Measurements from ENCODE around the gene AZIN2. TPM values are rescaled to one million over a fixed set of nuclear protein-coding genes. Genes with fewer than 3 reads are reported as not detected.

AZIN2 gene
- total RNA-seq, 1 experiment from 2014 or later = 0.39 TPM

DNA sequence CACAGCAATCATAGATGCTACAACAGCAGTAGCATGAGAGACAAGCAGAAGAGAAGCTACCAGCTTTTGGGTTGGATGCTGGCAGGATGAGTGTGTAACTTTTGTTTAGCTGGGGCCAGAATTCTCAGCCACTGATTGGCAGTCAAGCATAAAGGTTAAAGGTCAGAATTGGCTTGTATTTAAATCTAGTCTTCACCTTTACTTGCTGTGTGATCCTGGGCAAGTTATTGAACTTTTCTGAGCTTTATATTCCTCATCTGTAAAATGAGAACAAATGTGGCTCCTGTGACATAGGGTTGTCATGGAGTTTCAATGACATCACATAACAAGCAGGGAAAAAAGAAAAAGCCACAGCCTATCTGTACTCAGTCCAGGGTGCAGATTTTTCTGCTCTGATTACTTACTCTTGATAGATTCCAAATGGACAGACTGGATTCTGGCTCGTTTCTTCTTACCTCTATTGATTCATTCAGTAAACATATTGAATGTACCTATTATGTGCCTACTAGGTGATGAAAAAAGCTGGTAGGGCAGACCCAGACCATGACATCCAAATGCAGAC, 2.8 kb upstream of the AZIN2 start:
- TF ChIP-seq, protein P1, sequence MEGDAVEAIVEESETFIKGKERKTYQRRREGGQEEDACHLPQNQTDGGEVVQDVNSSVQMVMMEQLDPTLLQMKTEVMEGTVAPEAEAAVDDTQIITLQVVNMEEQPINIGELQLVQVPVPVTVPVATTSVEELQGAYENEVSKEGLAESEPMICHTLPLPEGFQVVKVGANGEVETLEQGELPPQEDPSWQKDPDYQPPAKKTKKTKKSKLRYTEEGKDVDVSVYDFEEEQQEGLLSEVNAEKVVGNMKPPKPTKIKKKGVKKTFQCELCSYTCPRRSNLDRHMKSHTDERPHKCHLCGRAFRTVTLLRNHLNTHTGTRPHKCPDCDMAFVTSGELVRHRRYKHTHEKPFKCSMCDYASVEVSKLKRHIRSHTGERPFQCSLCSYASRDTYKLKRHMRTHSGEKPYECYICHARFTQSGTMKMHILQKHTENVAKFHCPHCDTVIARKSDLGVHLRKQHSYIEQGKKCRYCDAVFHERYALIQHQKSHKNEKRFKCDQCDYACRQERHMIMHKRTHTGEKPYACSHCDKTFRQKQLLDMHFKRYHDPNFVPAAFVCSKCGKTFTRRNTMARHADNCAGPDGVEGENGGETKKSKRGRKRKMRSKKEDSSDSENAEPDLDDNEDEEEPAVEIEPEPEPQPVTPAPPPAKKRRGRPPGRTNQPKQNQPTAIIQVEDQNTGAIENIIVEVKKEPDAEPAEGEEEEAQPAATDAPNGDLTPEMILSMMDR (conservative IDR thresholded peaks at IDR 0.05) = no peak
- Mint-ChIP-seq H3K9me3 (no peaks in the 10 kb centered on the region), H3K27ac (no peak overlapping the region), H3K36me3 (ENCODE audit: insufficient read depth in 1 of 3, low read depth in 3 of 3) (no peaks in the 10 kb centered on the region; a peak in 1 of 7 replicates), H3K4me3 (no peak overlapping the region), H3K4me1 (peaks cover 14 to 15% of the 10 kb centered on the region in 2 experiments), H3K27me3 (ENCODE audit: low read depth) (peaks cover 30% of the 10 kb centered on the region)
- Histone ChIP-seq H3K4me2 (ENCODE audit: insufficient read depth, insufficient read length, low read length) (no peak overlapping the region), H2BK12ac (ENCODE audit: insufficient read length, low read depth, low read length) (no peak overlapping the region), H3K23me2 (ENCODE audit: insufficient read length, low read depth, low read length, poor library complexity, severe bottlenecking) (peaks cover 9% of the 10 kb centered on the region), H3K79me2 (ENCODE audit: insufficient read depth, low read length) (no peaks in the 10 kb centered on the region), H3T11ph (ENCODE audit: low read length) (no peak overlapping the region), H3K9me3 (ENCODE audit: control insufficient read depth, low read depth, low read length) (no peaks in the 10 kb centered on the region), H2BK20ac (ENCODE audit: low read depth, low read length, poor library complexity, severe bottlenecking) (no peak overlapping the region), H4K91ac (ENCODE audit: insufficient read length, low read depth, low read length) (no peak overlapping the region), H3K79me1 (ENCODE audit: insufficient read depth, low read depth, low read length, poor library complexity, severe bottlenecking) (no peaks in the 10 kb centered on the region), H2BK120ac (ENCODE audit: low read depth, low read length, poor library complexity, severe bottlenecking) (no peak overlapping the region), H3K4ac (ENCODE audit: low read depth, low read length) (no peak overlapping the region), H2BK15ac (ENCODE audit: low read depth, low read length) (no peak overlapping the region), H2BK5ac (ENCODE audit: insufficient read length, low read length) (no peak overlapping the region), H2AFZ (ENCODE audit: low read length) (no peak overlapping the region), H3K27me3 (ENCODE audit: insufficient read depth, low read length) (peaks cover 17% of the 10 kb centered on the region), H3K14ac (ENCODE audit: insufficient read depth, low read length) (no peak overlapping the region), H3K23ac (ENCODE audit: insufficient read length, low read depth, low read length) (no peak overlapping the region), H3K18ac (ENCODE audit: insufficient read length, low read depth, low read length) (no peak overlapping the region), H3K4me1 (ENCODE audit: insufficient read depth, low read length) (0 out of 2 replicates have a peak, but pooled peaks cover 2% of the 10 kb centered on the region), H2AK5ac (ENCODE audit: insufficient read length, low read length) (no peak overlapping the region), H3K56ac (ENCODE audit: insufficient read length, low read depth, low read length) (no peak overlapping the region), H3K9ac (ENCODE audit: extremely low read depth, insufficient read length, low read length) (no peak overlapping the region), H4K8ac (replicated peaks; ENCODE audit: insufficient read length, low read depth, low read length) (no peak overlapping the region), H4K5ac (ENCODE audit: insufficient read length, low read depth, low read length) (no peak overlapping the region), H4K20me1 (ENCODE audit: control insufficient read depth, insufficient read depth, insufficient read length) (no peaks in the 10 kb centered on the region), H3K27ac (ENCODE audit: insufficient read length, low read depth, low read length) (no peak overlapping the region)
- WGBS (ENCODE audit: extremely low coverage, insufficient read length, low lambda C conversion rate) = no CpG with 5 or more reads among the region's 1 CpG
- no peak for DNase-seq

All from H9 (cell line).